Measurements from ENCODE around the gene PRR30.
"Not testable (repeated sequence)": the region's sequence is repeated elsewhere in the genome, so short reads cannot be mapped to it uniquely, and the experiment has no call there.

The PRR30 gene

GRCh38 chr2:27139310-27139709, at the start of gene PRR30:
PRR30 (minus strand) TSS chr2:27139410; CDS start chr2:27138329, 1,081 bp downstream.
- in situ Hi-C loops (cut with MboI; ENCODE audit: low sequenced_read_pairs) = no loop called here

DNA sequence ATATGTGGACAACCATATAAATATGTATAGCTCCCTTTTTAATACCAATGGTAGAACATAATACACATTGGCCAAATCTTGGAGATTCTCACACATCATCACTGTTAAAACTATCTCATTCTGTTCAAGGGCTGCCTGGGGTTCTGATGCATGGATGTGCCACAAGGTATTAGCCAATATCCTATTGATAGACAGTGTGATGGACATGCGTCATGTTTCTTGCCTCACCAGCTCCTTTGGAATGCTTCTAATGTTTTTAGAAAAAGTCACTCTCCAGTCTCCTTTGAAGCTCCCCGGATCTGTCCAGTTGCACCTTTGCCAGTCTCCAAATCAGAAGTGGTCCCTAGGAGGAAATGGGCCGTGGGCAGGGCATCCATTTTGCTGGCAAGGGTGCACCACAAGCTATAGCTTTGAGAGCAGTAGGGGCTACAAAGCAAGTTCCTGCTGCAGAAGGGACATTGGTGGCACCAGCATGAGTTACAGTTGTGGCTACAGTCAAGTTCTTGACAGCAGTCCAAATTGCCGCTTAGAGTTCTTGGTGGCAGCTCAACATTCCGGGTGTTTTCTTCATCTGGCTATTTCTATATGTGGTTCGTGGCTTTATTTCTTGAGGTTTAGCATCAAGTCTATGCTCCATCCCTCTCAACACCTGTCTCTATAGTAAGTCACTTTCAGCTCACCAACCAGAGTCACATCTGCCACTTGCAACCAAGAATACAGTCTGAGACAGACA, 47.6 kb upstream of the PRR30 start:
- in situ Hi-C loops (cut with MboI; ENCODE audit: low sequenced_read_pairs) = no loop called here

GRCh38 chr2:27185331-27186026, 46.3 kb upstream of the PRR30 start:
- in situ Hi-C loops (cut with MboI; ENCODE audit: low sequenced_read_pairs) = no loop called here

DNA sequence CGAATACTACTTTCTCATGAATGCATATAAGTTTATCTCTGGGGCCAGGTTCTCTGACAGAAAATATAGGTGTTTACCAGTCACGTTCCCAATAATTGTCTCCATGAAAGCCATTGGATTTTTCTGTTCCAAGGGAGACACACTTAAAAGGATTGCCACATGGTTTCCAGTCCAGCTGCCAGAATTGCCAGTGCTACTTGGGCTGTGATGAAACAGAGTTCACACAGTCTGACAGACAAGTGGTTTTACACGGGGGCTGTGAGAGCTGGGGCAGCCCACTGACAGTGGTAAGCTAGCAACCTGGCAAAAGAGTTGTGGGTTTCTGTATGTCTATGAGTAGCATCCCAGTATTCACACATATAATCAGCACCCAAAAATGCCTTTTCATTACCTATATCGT, 44.9 kb upstream of the PRR30 start:
- in situ Hi-C loops (cut with MboI; ENCODE audit: low sequenced_read_pairs) = no loop called here

- in situ Hi-C loops (cut with MboI; ENCODE audit: low sequenced_read_pairs) = no loop called here
These were observed 43.1 kb upstream of the PRR30 start for GRCh38 chr2:27182346-27182745.

DNA sequence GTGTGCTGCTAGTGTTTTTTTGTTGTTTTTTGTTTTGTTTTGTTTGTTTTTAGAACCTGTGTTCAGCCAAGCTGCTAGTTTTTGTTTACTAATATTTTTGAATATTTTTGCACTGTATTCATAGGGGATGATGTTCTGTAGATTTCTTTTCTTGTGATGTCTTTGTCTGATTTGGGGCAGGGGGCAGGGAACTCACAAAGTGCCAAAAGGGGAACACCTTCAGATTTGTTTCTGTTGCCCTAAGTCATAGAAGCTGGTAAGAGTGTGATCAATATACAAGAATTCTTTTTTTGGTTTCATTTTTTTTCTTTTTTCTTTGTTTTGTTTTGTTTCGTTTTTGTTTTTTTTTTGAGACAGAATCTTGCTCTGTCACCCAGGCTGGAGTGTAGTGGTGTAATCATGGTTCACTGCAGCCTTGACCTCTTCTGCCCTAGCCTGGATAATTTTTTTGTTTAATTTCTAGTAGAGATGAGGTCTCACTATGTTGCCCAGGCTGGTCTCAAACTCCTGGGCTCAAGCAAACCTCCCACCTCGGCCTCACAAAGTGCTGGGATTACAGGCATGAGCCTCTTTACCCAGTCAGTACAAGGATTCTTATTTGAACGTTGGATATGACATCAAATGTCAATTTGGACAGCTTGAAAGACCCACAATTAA, 40.3 kb upstream of the PRR30 start:
- in situ Hi-C loops (cut with MboI; ENCODE audit: low sequenced_read_pairs) = no loop called here

DNA sequence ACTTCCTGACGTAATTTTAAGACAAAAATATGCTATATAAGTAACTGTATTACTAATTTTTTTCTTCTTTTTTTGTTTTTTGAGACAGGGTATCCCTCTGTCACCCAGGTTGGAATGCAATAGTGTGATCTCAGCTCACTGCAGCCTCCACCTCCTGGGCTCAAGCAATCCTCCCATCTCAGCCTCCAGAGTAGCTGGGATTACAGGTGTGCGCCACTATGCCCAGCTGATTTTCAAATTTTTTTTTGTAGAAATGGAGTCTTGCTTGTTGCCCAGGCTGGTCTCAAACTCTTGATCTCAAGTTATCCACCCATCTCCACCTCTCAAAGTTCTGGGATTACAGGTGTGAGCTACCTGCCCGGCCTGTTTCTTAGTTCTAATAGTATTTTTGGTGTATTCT, 39.3 kb upstream of the PRR30 start:
- in situ Hi-C loops (cut with MboI; ENCODE audit: low sequenced_read_pairs) = no loop called here

GRCh38 chr2:27177441-27178351, 38.5 kb upstream of the PRR30 start:
- in situ Hi-C loops (cut with MboI; ENCODE audit: low sequenced_read_pairs) = no loop called here

DNA sequence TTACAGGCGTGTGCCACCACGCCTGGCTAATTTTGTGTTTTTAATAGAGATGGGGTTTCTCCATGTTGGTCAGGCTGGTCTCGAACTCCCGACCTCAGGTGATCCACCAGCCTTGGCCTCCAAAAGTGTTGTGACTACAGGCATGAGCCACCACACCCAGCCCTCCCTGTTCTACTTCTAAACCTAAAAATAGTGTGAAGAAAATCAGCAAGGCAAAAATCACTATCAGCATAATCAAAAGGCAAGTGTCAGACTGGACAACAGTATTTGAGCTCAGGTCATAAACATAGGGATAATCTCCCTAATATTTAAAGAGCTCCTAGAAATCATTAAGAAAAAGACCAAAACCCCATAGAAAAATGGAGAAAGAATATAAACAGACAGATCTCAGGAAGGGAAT, 36.6 kb upstream of the PRR30 start:
- in situ Hi-C loops (cut with MboI; ENCODE audit: low sequenced_read_pairs) = not testable (repeated sequence)

GRCh38 chr2:27175330-27175729, 36.1 kb upstream of the PRR30 start:
- in situ Hi-C loops (cut with MboI; ENCODE audit: low sequenced_read_pairs) = no loop called here

- in situ Hi-C loops (cut with MboI; ENCODE audit: low sequenced_read_pairs) = no loop called here
These were observed 35.4 kb upstream of the PRR30 start for GRCh38 chr2:27174638-27175037.

- in situ Hi-C loops (cut with MboI; ENCODE audit: low sequenced_read_pairs) = no loop called here
These were observed 32.2 kb upstream of the PRR30 start for GRCh38 chr2:27171351-27171848.

GRCh38 chr2:27170581-27171337, 31.5 kb upstream of the PRR30 start:
- in situ Hi-C loops (cut with MboI; ENCODE audit: low sequenced_read_pairs) = no loop called here

GRCh38 chr2:27164960-27165763, 26.0 kb upstream of the PRR30 start:
- in situ Hi-C loops (cut with MboI; ENCODE audit: low sequenced_read_pairs) = no loop called here

DNA sequence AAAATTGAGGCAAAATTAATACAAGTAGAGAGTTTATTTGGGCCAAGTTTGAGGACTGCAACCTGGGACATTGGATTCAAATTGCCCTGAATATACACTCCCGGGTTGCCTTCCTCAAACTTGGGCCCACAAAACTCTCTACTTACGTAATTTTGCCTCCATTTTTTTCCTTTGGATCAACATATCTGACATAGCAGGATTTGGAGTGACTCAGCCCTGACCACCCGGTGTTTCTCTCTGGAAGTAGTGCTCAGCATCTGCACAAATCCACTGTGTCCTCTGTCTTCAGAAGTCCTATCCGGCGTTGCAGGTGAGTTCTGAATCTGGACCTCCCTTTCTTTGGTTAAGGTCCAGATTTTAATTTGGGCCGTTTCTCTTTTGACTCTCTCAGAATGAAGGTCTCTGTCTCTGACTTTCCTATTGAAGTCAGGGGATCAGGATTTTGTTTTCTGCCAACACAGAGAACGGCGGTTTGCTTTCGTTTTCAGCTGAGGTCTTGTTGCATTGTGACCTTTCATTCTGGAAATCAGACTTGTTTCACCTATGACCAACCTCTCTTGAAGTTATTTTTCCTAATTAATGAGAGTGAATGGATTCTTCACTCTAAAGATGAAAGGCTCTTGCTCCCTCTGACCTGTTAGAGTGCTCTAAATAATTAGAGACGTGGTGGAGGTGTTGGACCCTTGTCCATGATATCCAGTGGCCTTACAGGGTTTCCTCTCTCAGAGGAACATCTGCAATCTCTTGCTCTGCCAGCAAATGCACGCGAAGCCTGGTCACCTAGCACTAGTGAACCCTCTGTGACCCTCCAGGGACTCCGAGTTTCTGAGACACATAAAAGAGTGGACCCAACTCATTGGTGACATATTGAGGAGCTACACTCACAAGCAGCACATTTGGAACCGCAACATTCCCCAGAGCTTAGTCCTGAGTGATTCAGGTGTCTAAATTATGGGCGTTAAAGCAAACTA, 23.2 kb upstream of the PRR30 start:
- in situ Hi-C loops (cut with MboI; ENCODE audit: low sequenced_read_pairs) = no loop called here

DNA sequence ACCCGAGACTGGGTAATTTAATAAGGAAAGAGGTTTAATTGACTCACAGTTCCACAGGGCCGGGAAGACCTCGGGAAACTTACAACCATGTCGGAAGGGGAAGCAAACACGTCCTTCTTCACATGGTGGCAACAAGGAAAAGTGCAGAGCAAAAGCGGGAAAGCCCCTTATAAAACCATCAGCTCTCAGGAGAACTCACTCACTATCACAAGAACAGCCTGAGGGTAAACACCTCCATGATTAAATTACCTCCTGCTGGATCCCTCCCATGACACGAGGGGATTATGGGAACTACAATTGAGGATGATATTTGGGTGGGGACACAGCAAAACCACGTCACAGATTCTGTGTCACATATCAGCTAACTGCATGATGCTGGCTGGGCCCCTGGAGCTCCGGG, 21.0 kb upstream of the PRR30 start:
- in situ Hi-C loops (cut with MboI; ENCODE audit: low sequenced_read_pairs) = no loop called here

- in situ Hi-C loops (cut with MboI; ENCODE audit: low sequenced_read_pairs) = no loop called here
These were observed 20.1 kb upstream of the PRR30 start for GRCh38 chr2:27159271-27159670.

DNA sequence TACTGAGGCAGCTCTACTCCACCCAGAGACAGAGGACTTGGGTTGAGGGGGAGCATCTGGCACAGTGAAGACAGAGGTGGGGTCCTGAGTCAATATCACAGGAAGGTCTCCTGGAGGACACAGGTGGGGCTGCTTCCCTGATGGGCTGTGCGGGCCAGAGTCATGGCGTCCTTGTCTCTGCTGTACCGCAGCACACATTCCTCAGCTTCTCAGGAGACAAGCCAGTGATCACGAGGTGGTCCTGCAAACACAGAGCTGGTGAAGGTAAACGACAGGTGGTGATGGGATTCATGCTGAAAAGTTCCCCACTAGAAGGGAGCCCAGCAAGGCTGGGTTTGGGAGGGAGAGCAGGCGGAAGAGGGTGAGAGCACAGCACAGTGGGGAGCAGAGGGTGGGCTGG, 19.3 kb upstream of the PRR30 start:
- in situ Hi-C loops (cut with MboI; ENCODE audit: low sequenced_read_pairs) = no loop called here
